HG03175 (cell line): ENCODE data around the gene GPR132.

Experiments
- ATAC-seq: cut with Tn5 transposase; IDR thresholded peaks from one replicate; pipeline ENCODE4 v1.9.1; 2021; ENCODE audit warnings: mild to moderate bottlenecking, moderate library complexity; ENCODE audit not compliant: unreplicated experiment

GPR132 gene

DNA sequence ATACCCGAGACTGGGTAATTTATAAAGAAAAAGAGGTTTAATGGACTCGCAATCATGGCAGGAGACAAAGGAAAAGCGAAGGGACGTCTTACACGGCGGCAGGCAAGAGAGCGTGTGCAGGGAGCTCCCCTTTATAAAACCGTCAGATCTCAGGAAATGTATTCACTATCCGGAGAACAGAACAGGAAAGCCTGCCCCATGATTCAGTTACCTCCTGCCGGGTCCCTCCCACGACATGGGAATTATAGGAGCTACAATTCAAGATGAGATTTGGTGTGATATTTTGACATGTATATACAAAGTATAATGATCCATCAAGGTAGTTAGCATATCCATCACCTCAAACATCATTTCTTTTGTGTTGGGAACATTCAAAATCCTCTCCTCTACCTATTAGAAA, 42.1 kb downstream of the GPR132 start:
- no peak for ATAC-seq

DNA sequence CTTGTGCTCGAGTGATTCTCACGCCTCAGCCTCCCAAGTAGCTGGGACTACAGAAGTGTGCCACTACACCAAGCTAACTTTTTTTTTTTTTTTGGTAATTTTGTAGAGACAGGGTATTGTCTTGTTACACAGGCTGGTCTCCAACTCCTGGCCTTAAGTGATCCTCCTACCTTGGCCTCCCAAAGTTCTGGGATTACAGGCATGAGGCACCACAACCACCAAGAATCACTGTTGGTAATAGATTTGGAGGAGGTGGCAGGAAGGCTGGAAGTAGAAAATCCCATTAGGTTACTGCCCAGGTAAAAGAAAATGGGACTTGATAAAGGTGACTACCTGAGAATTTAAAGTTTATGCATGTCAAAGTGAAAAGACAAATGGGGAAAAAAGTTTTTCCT, 43.0 kb downstream of the GPR132 start:
- ATAC-seq: no peak

GRCh38 chr14:105021656-105022275, 43.5 kb downstream of the GPR132 start:
- no peak for ATAC-seq

DNA sequence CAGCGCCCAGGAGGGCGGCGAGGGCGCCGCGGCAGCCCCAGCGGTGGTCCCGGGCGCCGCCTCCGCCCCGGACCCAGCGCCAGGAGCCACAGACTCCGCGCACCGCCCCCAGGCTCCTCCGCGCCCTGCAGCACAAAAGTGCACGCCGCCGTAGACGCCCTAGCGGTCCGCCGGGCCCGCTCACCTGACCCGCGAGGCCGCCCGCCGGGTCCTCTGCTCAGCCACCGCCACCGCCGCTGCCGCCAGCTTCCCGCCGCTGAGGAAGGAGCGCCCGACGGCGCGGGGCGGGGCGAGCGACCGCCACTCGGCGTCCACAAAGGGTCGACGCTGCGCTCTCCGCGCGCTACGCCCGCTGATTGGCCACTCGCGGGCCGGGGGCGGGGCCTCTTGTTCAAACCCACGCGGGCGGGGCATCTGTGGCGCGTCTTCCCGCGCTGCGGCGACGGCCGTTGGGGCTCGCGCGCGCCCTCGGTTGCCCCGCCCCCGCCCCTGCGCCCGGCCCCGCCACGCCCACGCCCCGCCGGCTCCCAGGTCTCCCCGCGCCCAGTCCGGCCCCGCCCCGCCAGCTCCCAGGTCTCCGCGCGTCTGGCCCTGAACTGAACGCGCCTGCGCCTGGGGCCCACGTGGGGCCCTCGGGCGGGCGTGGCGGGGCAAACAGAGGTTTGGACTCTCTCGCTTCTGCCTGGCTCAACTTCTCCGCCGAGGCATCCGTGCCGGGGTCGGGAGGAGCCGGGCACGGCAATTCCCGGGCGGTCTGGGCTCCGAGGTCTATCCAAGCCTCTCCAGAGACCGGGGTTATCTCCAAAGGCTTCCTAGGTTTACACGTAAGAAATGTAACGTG, 44.2 kb downstream of the GPR132 start, which contains the start of gene CDCA4:
CDCA4 (minus strand) TSS at position 269 of the 841 bp plus-strand sequence. CDS start 9,154 bp downstream, outside the sequence.
- peak; percentile 74 for ATAC-seq

- ATAC-seq: peak; percentile 17
These were observed 45.1 kb downstream of the GPR132 start for GRCh38 chr14:105019861-105020814.

GRCh38 chr14:105018414-105018813, 46.8 kb downstream of the GPR132 start:
- no peak for ATAC-seq

GRCh38 chr14:105015905-105016304, 49.3 kb downstream of the GPR132 start:
- no peak for ATAC-seq

DNA sequence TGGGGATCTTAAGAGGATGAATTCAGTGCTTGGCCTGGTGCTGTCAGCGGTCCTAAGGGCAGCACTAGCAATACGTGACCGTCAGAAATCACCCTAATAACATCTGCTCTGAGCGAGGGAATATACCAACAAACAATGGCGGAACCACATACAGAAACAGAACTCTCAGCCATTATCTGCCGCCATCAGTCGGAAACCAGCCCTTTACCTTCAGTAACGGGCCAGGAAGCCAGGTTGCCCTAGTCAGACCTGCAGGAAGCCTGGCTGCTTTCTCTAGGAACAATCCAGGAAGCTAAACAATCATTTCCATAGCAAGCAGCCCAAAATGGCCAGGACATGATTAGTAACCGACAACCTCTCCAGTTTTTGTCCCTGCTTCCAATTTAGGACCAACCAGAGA, 50.0 kb downstream of the GPR132 start:
- ATAC-seq: no peak

DNA sequence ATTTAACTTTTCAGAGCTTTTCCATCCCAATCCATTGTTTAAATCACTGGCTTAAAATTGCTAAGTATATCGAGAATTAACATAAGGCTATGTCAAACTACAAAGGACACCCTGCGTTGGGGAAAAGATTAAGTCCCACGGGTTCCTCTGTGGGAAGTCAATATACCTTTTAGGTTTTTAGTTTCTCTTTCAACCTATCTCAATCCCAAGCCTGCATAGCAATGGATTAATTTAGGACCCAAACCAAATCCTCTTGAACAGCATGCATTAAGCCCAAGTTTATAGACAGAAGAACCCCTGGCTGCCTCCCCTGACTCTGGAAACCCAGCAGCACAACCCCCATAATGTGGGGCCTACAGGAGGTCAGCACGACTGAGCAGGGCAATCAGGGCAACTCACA, 50.6 kb downstream of the GPR132 start:
- ATAC-seq: no peak

GRCh38 chr14:105014032-105014431, 51.2 kb downstream of the GPR132 start:
- ATAC-seq: no peak

DNA sequence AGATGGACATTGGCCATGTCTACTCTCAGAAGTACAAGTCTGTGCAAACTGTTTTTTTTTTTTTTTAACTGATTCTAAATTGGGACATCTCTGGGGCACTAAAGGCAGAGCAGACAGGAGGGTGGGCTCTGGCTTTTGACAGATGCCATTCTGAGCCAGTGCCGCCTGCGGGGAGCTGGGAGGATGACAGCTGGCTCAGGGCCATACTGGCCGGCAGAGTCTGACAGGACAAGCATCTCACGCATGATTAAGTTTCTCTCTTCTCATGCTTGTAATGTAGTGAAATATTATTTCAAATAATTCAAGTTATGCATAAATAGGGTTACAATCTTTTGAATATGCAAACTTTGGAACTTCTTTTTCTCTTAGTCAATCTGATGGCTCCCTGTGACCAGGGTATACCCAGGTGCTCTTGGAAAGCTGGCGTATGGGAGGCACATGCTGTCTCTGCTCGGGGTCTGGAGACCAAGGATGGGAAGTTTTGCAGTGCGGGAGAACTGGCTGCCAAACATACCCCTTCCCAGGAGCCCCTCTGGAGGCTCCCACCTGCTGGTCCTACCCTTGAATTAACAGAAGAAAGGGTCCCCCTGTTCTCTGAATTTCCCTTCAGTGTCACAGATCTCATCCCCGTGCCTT, 52.0 kb downstream of the GPR132 start:
- ATAC-seq: no peak

- no peak for ATAC-seq
These were observed 52.9 kb downstream of the GPR132 start for GRCh38 chr14:105012171-105012985.

DNA sequence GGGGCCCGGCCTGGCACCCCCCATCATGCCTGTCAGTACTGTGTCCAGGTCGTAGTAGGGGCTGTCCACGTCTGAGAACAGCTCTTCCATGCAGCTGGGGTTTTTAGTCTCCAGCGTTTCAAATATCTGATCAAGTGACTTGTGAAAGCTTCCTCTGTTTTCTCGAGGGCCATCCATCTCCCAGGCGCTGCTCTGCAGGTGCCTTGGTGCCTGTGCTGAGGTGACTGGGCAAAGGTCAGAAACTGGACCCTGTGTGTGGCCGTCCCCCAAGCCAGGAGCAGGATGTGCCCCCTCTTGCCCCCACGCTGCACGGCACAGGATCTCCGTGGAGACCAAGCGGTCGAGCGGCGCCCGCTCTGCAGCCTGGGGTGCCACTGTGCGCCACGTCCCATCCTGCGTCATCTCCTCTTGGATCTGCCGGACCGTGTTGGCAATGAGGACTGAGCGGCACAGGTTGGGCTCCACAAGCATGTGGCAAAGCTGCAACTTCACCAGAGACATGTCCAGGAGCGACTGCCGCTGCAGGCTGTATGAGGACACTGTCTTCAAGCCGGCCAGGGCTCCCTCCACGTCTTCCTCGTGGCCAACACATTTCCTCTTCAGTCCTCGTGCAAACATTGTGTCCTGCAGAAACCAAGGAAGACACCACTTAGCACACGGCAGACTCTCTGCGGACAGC, 53.8 kb downstream of the GPR132 start:
- no peak for ATAC-seq

DNA sequence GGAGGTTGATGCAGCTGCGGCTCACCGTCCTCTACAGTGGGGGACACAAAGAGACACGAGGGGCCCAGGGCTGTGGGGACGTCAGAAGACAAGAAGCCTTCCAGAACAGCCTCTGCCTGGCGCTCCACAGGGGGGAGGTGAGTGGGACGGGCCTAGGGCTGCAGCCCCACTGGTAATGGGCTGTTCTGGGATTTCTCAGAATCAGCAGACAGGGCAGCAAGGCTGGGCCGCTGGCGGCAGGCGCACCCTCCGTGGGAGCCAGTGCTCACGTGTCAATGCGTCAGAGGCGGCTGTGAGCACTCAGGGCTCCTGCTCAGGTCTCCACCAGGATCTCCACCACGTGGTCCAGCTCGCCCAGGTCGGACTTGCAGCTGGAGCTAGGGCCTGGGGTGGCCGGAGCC, 54.3 kb downstream of the GPR132 start:
- ATAC-seq: no peak

GRCh38 chr14:105010106-105010505, 55.1 kb downstream of the GPR132 start:
- no peak for ATAC-seq

DNA sequence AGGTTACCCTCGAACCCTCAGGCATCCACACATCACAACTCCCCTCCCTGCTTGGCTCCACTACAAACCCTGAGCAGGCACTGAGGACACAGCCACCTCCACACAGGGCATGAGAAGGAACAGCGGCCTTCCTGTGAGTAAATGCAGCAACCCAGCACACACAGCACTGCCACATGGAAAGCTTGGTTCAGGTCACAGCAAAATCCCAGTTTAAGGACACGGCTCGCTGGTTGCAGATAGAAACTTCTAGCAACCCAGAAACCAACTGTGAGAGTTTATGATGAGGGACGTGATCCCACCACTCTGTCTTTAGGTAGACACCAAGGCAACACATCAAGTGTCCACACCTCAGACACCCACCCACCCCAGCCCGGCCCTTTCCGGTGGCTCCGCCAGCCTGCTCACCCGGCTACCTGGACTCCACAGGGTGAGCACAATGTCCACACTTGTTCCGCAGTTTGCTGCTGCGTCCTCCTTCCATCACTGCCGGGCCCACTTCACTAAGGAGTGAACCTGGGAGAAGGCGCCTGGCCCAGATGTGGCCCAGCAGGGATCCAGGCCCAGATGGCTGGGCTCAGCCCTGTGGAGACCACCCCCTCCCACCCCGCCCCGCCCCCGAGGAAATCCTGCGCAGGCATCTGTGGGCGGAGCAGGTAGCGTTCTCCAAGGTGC, 57.5 kb downstream of the GPR132 start:
- no peak for ATAC-seq

DNA sequence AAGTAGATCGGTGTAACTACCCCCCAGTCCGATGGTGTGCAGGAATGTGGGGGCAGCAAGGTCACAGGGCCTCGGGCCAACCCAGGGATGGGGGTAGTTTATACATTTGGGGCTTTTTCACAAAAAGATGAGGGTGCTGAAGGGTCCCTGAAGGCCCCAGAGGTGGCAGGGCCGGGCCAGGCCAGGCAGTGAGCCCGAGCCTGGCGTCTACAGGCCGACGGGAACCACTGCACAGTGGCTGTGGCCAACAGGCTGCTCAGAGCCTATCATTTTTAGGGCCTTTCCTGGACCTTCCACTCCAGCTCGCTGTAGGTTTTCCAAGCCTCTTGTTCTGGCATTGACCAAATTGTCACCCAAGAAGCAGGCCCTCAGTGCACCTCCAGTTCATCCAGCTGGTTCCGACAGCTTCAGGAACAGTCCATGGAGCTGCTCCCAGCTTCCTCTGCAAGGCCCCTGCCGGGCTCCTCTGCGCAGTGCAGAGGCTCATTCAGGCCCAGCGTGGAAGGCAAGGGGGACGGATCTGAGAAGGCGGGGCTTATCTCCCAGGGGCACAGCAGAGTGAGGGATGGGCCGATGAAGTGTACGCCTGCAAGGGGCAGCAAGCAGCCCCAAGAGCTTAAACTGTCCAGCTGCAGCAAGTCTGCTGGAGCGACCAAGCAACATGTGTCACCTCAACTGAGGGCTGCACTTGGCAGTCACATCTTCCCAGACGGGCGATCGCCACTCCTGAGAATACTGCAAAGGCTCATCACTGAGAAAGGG, 58.2 kb downstream of the GPR132 start:
- no peak for ATAC-seq
